Activated CD8-positive, alpha-beta memory T cell treated with anti-CD3 and anti-CD28 coated beads, Interleukin-2, amount 50 U/mL, for 4 hours (primary cell): ENCODE data around the gene AQP2.

ENCODE experiments used
- DNase-seq: peaks from one replicate; pipeline ENCODE4 v3.0.0-alpha.2; 2020

The AQP2 gene

DNA sequence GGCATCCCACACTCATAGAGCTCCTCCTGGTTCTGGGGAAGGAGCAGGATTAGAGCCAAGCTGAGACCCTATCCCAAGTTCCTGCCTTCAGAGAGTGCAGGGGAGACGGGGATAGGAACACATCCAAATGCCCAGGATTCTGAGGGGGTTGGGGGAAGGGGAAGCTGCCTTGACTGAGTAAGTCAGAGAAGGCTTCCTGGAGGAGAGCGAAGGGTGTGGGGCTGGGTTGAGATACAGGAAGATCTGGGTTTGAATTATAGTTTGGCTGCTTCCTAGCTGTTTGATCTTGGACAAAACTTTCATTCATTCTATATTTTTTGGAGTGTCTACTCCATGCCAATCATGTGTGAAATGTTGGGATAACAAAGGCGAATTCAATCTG is 8.0 kb upstream of the AQP2 start:
- no peak for DNase-seq

DNA sequence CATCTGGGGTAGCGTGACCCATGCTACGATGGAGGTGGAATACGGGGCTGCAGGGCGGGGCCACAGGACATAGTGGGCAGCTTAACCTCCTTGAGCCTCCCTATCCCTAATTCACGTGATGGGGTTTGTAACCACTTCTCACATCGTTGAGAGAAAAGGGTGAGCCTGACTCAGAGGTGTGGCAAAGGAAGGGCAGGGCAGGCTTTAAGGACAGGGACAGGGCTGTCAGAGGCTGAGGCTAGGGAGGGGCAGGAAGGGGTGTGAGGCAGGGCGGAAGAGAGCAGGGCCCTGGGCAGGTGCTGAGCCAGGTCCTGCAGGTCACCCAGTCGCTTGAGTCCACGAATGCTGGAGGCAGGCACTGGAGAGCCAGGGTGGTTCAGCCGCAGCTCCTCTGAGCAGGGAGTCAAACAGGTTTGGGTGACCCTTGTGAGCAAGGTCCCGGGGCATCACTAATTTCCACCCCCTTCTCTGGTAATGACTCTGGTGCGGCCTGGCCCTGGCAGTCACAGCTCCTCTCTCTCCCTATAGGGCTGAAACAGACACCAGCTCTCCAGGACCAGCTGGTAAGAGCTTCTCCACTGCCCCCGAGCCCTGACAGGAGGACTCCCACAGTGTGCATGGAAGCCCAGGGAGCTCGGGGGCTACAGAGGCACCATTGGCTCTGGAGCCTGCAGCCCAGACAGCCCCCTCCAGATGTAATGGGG is 7.5 kb upstream of the AQP2 start:
- no peak for DNase-seq

DNA sequence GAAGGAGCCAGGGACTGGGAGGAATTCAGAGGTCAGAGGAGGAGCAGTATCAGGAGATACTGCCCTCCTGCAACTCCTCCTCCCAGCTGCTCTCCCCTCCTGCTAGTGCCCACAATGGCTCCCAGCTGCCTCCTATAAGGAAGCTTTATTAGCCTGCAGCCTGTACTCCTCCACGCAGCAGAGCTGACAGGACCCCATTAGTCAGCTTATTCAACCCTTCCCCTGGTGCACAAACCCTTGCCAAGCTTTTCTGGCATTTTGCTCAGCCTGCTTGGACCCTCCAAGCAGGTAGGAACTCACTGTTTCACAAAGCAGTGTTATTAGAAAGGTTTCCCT is 6.9 kb upstream of the AQP2 start:
- DNase-seq: no peak

DNA sequence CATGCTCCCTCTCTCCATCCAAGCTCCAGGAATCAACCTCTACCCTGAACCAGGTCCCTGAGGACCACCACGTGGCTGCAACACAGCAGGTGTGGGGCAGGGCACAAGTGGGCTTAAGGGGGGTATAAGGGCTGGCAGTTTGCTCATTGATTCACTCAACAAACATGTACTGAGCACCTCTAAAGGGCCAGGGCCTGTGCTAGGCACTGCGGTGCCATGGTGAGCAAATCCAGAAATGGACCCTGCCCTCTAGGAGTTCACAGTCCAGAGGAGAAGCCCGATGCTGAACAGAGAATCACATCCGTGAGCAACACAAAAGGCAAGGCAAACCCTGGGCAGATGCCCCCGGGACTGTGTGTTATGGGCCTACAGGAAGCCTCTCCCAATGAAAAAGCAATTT is 6.5 kb upstream of the AQP2 start:
- DNase-seq: no peak

DNA sequence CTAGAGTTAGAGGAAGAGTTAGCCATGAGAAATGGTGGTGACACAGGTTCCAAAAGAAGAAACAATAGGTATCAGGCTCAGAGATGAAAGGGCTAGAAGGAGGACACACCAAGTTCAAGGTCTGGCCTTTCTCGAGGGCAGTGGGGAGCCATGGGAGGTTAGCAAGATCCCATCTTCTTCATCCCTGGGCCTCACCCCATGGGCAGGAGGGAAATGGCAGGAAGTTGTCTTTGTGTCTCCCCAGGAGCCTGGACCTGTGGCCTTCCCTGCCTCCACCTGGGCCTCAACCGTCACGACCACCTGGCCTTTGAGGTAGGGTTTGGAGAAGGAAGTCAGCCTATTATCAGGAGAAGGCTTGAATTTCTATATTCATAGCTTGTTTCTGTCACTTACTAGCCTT is 5.8 kb upstream of the AQP2 start:
- no peak for DNase-seq

DNA sequence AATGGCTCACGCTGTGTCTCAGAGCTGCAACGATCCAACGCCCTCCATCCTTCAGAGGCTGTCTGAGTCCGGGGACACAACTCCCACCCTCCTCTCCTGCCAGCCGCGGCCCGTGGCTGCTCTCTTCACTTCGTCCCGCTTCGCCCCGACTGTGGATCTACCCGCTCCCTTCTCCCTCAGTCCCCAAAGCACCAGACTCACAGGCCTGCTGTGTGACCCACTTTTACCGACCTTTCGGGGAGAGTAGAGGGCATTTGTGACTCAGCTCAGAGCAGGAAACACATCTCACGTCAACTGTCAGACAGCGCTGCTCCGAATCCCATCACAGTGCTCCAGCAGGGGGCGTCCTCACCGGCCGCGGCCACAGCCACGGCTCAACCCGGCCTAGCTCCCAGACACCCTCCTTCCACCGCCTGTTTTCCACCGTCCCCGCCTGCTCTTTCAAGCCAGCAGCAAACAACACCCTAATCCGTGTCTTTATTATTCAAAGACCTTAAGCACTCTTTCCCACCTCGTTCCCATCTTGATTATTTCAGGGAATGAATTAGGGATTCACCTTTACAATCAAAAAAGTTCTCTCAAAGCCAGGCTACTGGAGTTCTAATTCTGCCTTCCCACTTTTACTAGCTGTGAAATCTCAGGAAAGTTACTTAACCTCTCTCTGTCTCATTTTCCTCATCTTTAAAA is 5.0 kb upstream of the AQP2 start:
- peak; percentile 91 for DNase-seq

DNA sequence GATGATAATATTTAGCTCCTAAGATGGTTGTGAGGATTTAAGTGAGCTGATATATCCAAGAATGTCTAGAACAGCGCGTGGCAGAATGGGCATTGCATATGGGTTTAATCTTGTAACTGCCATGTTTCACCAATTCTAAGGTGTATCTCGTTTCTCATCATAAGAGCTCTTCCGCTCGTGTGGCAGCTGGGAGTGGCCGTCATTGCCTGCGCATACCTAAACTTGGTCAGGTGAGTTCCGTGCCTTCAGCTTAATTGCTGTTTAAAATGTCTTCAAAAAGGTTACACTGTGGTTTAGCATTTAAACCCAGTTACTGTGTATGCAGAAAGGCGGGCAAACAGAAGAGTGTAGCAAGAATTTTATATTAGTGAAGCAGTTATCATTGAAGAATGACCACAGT is 4.5 kb upstream of the AQP2 start:
- DNase-seq: no peak

DNA sequence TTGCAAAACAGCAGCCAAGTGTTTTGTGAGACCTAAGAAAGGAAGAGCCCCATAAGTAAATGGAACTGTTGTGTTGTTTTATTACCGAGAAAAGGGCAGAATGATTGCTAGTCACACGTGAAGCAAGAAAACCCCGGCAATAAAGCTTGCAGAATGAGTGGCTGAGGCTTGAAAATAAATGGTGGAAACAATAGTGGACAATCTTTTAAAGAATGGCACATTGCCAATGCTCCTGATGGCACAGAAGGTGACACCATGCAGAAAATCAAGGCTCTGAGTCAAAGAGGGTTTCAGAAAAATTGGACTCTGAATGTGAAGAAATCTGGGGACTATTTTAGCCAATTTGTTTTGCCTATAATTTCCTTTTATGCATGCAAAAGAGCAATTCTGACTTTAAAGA is 4.0 kb upstream of the AQP2 start:
- DNase-seq: no peak

DNA sequence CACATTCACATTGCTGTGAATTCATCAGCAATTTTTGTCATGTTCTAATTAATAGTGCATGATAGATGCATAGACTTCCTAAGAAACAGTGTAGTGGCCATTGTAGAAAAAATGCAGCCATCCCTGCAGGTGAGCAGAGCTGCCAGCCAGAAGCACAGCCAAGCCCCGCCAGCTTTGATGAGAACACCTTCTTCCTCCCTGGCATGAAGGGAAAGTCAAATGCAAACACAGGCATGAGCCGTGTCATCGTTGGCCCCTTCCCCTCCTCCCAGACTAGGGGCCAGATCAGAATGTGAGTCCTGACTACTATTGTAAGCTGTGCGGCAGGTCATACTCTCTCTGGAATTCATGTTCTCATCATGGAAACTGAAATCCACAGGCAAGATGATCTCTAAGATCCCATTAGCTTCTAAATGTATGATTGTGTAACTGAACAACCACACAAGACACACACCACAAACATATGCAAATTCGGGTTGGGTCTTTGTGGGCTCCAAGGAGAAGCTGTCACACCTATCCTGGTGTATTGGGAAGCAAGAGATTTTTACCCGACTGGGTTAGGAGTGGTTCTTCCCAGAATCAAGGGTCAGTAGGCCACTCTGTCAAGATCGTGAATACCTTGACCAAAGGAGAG is 2.8 kb upstream of the AQP2 start:
- no peak for DNase-seq

DNA sequence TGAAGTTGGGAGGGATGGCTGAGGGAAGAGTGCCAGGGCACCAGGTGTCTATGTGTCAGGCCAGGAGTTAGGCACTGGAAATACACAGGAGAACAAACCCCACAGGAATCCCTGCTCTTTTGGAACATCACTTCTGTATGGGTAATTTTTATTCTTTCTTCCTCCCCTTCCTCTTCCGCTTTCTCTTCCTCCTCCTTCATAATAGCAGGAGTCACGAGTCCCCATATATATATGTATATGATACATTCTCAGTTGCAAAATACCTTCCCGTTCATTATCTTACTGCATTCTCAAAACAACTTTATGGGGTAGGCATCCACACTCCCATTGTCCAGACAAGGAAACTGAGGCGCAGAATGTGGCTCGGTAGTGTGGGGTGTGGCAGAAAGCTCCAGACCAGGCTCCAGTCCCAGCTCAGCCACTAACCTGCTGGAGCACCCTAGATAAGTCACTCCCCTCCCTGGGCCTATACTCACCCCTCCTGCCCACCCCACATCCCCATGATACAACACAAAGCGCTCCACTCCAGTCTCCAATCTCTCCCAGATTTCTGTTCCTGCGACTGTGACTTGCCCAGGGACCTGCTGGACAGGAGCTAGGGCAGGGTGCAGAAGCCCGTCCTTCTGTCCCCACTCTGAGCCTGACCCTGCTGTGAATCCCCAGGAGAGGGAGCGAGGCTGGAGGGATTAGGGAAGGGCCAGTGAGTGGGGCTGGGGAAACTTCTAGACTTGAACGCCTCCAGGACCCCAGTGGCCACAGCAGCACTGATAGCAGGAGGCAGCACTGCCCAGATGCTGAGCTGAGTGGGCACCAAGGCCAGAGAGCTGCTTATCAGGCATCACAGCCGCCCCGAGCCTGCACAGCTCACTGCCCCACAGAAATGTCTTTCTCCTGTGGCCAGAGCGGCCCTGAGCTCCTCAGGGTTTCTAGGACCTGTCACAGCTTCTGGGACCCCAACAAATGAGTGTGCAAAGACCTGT is 1.4 kb upstream of the AQP2 start:
- DNase-seq: no peak

DNA sequence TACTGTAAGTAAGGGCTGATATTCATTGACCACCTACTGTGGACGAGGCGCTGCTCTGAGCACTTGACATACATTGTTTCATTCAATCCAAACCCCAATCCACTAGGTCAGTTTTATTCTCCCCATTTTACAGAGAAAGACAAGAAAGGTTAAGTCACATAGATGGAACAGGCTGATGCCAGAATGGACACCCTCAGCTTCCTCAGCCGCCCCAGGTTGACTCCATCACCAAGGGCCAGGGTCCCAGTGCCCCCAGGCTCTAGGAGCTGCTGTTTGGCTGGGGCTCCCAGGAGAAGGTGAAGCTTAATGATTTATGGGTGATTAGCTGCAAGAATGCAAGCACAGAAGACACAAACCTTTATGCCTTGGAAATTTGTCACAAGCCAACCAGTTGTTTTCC is 671 bp upstream of the AQP2 start:
- no peak for DNase-seq

DNA sequence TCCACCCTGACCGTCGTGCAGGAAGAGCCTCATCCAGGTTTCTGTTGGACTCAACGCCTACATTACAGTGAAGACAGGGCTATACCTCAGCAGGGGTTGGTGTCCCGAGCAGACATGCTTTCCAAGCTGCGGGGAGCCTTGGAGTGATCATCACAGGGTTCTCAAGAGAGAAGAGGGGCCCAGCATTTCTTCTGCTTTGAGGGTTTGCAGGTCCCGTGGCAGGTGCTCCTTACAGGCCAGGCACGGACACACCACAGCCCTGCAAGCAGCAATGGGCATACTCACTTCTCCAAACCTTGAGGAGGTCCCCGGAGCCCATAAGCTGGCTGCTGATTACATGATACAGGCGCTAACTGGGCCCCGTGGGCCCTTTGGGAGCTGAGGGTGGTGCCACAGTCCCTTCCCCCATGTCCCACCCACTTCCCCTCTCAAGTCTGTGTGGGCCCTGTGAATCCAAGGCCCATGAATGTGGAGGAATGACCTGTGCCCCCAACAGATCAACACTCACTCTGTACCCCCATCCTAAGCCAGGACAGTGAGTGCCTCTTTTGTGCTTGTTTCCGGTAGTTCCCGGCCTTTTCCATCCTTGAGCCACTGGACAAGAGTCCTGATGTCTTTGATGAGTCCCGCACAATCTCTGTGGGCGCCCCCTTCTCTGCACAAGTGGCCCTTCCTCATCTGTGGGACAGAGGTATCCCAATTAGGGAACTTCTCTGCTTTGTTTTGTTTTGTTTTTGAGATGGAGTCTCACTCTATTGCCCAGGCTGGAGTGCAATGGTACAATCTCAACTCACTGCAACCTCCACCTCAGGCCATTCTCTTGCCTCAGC is 1.1 kb downstream of the AQP2 start:
- no peak for DNase-seq

DNA sequence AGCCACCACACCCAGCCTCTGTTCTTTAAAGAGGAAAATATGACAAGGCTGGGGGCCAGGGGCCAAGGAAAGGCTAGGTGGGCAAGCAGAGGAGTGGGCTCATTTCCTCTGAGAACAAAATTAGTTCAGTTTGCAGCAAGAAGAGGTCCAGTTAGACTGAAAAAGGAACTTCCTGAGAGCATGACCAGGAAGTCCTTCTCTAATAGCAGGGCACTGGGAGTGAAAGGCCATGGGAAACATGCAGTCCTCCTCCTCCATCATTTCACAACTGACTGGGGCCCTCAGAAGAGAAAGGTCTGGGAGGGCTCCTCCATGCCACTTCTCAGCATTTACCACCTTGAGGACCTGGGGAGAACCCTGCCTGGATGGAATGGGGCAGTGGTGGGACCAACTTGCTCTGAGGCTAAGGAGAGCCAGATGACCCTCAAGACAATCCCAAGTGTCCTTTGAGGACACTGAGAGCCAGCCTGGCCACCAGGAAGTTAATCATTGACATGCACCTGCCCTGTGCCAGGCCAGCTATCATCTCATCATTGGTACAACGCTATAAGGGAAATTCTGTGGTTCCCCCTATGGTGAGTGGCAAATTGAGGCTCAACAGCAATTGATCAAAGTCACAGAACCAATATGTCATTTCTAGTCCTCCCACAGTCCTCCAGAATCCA is 2.0 kb downstream of the AQP2 start:
- no peak for DNase-seq

DNA sequence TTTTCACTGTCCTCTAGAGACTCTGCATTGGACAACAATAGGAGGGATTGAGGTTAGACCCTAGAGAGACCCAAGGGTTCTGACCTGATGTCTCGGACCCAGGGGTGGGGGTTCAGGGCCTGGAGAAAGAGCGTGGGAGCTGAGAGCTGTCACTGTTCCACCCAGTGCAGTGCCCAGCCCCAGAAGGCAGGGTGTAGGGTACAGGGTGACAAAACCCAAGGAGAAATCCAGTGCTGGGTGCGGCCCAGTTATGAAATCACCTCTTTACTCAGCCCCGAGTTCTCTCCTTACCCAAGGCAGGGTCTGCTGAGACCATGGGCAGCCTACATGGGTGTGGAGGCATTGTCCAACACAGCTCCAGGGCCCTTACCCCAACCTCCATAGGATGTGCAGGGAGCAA is 2.6 kb downstream of the AQP2 start:
- no peak for DNase-seq

DNA sequence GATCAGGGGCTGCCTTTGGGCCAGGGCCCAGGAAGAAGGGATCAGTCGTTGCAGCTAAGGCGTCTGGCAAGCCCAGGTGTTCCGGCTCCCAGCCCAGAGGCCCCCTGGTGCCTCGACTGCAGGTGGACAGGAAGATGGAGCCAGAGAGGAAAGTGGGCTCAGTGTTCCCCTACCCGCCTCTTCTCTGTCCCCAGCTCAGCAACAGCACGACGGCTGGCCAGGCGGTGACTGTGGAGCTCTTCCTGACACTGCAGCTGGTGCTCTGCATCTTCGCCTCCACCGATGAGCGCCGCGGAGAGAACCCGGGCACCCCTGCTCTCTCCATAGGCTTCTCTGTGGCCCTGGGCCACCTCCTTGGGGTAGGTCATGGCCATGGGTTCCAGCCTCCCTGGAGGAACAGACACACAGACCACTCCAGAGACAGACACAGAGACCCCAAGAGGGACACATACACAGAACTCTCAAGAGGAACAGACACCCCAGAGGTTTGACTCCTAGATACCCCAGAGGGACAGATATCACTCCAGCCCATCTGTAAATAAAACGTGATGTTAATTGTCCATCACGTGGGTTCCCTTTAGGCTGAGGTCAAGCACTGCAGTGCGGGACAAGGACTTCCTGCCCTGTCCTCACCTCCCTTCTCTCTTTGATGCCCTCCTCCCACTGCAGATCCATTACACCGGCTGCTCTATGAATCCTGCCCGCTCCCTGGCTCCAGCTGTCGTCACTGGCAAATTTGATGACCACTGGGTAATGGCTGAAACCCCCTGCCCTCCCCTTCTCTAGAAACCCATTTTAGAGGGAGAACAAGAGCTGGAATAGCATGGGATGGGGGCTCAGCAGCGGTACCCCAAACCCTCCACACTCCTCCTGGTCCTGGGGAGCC is 3.7 kb downstream of the AQP2 start:
- DNase-seq: no peak

DNA sequence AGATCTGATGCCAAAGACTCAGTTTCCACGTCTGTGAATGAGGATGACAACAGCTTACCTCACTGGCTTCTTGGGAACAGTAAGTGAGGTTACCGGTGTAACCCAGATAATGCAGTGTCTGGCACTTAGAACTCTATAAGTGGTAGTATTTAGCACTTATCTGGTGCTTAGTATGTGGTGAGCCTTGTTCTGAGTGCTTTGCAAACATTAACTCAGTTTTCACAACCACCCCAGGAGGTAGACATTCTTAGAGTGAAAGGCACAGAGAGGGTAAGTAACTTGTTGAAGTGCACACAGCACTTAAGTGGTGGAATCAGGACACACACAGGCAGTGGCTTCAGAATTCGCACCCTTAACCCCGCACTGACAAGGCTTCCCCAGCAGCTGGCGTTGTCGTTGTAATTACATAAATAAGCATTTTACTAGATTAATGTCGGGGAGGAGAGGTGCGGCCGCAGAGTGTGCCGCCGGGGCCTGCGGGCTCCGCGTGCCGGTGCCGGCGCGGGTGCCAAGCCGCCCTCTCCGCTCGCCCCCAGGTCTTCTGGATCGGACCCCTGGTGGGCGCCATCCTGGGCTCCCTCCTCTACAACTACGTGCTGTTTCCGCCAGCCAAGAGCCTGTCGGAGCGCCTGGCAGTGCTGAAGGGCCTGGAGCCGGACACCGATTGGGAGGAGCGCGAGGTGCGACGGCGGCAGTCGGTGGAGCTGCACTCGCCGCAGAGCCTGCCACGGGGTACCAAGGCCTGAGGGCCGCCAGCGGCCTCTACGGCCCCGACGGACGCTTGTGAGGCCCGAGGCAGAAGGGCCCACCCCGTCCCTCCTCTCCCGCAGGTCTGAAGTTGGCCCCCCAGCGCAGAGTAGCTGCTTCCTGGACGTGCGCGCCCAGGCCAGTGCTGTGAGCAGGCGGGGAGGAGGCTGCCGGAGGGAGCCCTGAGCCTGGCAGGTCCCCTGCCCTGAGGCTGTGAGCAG is 4.6 kb downstream of the AQP2 start:
- no peak for DNase-seq

DNA sequence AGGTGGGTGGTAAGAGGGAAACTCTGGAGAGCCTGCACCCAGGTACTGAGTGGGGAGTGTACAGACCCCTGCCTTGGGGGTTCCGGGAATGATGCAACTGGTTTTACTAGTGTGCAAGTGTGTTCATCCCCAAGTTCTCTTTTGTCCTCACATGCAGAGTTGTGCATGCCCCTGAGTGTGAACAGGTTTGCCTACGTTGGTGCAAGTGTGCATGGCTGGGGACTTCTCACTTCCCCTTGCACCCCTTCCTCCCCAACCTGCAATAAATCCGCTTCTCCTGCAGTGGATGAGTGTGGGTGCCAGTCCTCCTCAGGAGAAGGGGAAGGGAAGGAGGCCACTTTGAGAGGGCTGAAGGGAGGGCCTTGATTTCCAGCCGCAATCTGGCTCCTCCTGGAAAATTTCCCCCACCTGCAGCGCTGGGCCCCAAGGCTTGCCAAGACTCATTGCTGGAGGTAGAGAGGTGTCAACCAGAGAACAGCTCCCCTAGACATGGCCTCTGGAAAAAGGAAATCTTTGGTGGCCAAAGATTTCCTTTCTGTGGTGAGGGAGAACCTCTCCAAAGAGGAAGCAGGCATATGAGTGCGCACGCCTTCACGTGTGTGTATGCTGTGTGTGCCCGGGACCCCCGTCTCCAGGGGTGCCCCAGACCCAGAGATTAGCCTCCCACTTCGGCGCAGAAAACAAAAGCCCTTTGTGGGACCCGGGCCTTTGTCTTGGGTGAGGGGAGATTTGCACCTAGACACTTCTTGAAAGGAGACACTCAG is 5.5 kb downstream of the AQP2 start:
- no peak for DNase-seq

DNA sequence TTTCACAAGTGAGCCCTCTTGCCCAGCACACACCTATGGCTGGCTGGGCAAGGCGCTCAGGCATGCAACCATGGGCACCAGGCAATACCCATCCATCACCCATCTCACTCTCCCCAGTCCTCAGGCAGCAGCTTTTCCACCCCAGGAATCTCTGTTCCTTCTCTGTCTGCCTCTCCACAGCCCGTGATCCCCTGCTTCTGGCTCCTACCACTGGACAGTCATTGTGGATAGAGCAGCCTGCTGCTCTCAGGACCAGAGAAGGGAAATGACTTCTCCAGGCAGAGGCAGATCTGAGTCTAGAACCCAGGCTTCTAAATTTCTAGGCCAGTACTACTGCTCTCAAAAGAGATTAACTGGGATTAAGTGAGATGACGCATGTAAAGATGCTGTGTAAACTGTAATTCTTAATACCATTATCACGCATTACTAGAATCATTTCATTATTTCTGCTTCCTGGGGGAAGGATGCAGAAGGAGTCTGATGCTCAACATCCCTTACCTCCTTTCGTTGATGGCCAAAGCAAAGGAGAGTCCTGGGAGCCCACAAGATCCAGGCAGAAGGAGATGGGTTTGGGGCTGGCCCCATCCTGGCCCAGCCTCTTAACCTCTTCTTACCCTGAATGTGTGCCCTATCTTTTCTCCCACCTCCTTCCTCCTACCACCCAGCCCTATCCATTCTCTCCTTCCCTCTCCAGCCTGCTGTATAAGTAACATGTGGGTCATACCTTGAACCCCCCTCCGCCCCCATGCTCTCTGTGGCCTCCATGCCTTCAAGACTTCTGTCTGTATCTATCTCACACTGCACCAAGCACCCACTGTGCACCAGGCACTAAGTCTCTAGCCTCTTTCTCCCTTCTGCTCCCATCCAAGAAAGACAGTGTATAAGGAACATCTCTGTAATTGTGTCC is 6.4 kb downstream of the AQP2 start:
- DNase-seq: no peak
